ENCODE measurements around the gene ADH1A.
"Not testable (repeated sequence)": the region's sequence is repeated elsewhere in the genome, so short reads cannot be mapped to it uniquely, and the experiment has no call there.

The ADH1A gene

GRCh38 chr4:99276417-99276816, 14.4 kb downstream of the ADH1A start:
- DNase-seq: no peak

GRCh38 chr4:99275885-99276284, 14.9 kb downstream of the ADH1A start:
- DNase-seq: no peak

- DNase-seq: no peak
These were observed 15.7 kb downstream of the ADH1A start for GRCh38 chr4:99275050-99275449.

- DNase-seq: no peak
These were observed 17.1 kb downstream of the ADH1A start for GRCh38 chr4:99273704-99274103.

GRCh38 chr4:99264927-99265326, 25.9 kb downstream of the ADH1A start:
- DNase-seq: no peak

- no peak for DNase-seq
These were observed 38.0 kb downstream of the ADH1A start for GRCh38 chr4:99252746-99253145.

- DNase-seq: no peak
These were observed 42.1 kb downstream of the ADH1A start for GRCh38 chr4:99248714-99249113.

- no peak for DNase-seq
These were observed 54.8 kb downstream of the ADH1A start for GRCh38 chr4:99235955-99236354.

GRCh38 chr4:99234331-99235010, 56.3 kb downstream of the ADH1A start:
- no peak for DNase-seq

- not testable (repeated sequence) for DNase-seq
These were observed 57.4 kb downstream of the ADH1A start for GRCh38 chr4:99233397-99233796.

- DNase-seq: not testable (repeated sequence)
These were observed 62.1 kb downstream of the ADH1A start for GRCh38 chr4:99228706-99229105.

- DNase-seq: not testable (repeated sequence)
These were observed 63.1 kb downstream of the ADH1A start for GRCh38 chr4:99227646-99228045.
